HepG2 (cell line): ENCODE measurements around the gene SLC25A17.

ENCODE experiments used
- ESRRA ChIP-seq: sonication (generic); formaldehyde crosslinking; IDR thresholded peaks from 2 replicates; pipeline ENCODE4 v1.5.1; 2020; ENCODE audit warnings: mild to moderate bottlenecking, low read depth, missing genetic modification reagents
- POLR2AphosphoS5 ChIP-seq: IDR thresholded peaks from 2 replicates; pipeline ENCODE4 v1.6.1; 2012; ENCODE audit warnings: low read depth, low read length

DNA sequence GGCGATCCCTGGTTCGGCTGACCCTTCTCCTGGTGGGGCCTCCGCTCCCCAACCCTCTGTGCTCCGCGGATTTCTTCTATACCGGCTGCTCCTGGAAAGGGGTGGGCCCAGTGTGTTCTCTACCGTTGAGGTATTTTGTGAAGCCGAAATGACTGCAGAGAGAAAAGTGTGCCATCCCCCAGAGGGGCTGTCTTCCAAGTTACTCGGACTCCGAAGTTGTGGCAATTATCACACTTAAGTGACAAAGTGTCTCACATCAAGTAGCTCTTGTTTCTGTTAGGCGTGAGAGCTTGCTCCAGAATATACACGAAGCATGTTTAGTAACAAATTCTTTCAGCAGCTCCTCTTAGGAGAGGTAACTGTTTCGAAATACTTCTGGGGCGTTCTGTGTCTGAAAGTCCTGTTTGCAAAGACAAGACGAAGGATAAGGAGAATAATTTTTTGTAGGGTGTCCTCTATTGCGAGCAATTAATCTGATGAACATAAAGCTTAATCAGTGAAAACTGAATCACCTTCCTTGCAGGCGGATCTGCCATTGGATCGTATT lies 38.2 kb upstream of the SLC25A17 start:
- TF ChIP-seq ESRRA (CRISPR knock-in tag) (no peak), POLR2AphosphoS5 (no peak)
